Erythroblast (primary cell): Measurements from ENCODE around the gene ISG15.

Source experiments
- GATA1 ChIP-seq: IDR thresholded peaks from 2 replicates; pipeline ENCODE4 v1.6.1; 2011; ENCODE audit warnings: low read depth, mild to moderate bottlenecking, control low read depth, low read length, moderate library complexity
- POLR2A ChIP-seq: IDR thresholded peaks from 2 replicates; pipeline ENCODE4 v1.6.1; 2011; ENCODE audit warnings: mild to moderate bottlenecking, low read length

DNA sequence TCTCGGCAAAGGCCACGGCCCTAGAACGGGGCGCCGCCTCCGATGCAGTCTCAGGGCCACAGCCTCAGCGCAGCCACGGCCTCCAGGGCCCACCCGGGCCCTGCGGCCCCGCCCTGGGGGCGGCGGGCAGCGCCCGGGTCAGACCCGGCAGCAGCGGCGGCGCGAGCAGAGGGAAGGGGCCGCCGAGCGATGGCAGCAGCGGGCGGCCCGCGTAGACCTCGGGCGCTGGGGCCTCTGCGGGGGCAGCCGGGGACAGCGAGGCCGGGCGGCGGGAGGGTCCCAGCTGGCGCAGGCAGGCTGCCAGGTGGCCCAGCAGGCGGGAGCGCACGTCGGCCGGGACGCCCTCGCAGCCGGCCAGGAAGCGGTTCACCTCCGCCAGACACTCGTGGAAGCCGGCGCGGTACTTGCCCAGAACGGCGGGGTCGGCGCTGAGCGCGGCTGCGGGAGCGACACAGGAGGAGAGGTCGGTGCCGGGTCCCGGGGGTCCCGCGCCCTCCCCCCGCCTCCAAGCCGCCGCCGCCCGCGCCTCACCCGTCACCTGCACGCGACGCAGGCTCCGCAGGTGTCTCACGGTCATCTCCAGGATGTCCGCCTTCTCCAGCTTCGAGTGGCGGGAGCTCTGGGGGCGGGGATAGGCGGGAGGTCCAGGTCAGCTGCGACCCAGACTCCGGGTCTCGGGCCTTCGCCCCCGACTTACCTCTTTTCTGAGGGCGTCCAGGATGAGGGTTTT is 14.1 kb upstream of the ISG15 start:
- TF ChIP-seq POLR2A: no peak
- TF ChIP-seq GATA1: no peak
